Loucy (cell line): Measurements from ENCODE around the gene PID1.

Experiments
- H2AFZ ChIP-seq: fragments of 200-600 bp; sonication (generic); 2 replicates; pipeline ENCODE4 v1.6.0; 2016; ENCODE audit warnings: antibody characterized with exemption, mild to moderate bottlenecking, low read length, moderate library complexity
- H3F3A ChIP-seq: fragments of 200-600 bp; 2 replicates; pipeline ENCODE4 v1.6.0; 2016; ENCODE audit warnings: antibody characterized with exemption, low read depth, mild to moderate bottlenecking
- H3K27me3 ChIP-seq: fragments of 200-600 bp; sonication (generic); 2 replicates; pipeline ENCODE4 v1.6.1; 2014; ENCODE audit warnings: low read length, mild to moderate bottlenecking; ENCODE audit not compliant: insufficient read depth, poor library complexity, severe bottlenecking
- H3K36me3 ChIP-seq: fragments of 200-600 bp; sonication (generic); 2 replicates; pipeline ENCODE4 v1.6.1; 2016; ENCODE audit warnings: low read length; ENCODE audit not compliant: insufficient read depth
- H3K4me1 ChIP-seq: fragments of 200-600 bp; sonication (generic); 2 replicates; pipeline ENCODE4 v1.5.1; 2014; ENCODE audit warnings: low read length, mild to moderate bottlenecking; ENCODE audit not compliant: insufficient read depth, poor library complexity, severe bottlenecking
- H3K4me2 ChIP-seq: fragments of 200-600 bp; sonication (generic); 2 replicates; pipeline ENCODE4 v1.6.0; 2014; ENCODE audit warnings: antibody characterized with exemption, low read length, low read depth, mild to moderate bottlenecking; ENCODE audit not compliant: poor library complexity, severe bottlenecking
- H3K4me3 ChIP-seq: fragments of 200-600 bp; sonication (generic); 2 replicates; pipeline ENCODE4 v1.5.1; 2014; ENCODE audit warnings: low read length, mild to moderate bottlenecking, mixed read lengths; ENCODE audit not compliant: poor library complexity, severe bottlenecking
- H3K79me2 ChIP-seq: fragments of 200-600 bp; sonication (generic); 2 replicates; pipeline ENCODE4 v1.6.1; 2014; ENCODE audit warnings: low read length; ENCODE audit not compliant: insufficient read depth
- H3K9ac ChIP-seq: fragments of 200-600 bp; sonication (generic); 2 replicates; pipeline ENCODE4 v1.6.0; 2014; ENCODE audit warnings: mild to moderate bottlenecking, low read depth, low read length, moderate library complexity; ENCODE audit not compliant: poor library complexity, severe bottlenecking
- H3K9me2 ChIP-seq: fragments of 200-600 bp; sonication (generic); replicated peaks from 2 replicates; pipeline ENCODE4 v1.6.1; 2016; ENCODE audit warnings: low read depth, low read length, mixed read lengths
- H3K9me3 ChIP-seq: fragments of 200-600 bp; sonication (generic); 2 replicates; pipeline ENCODE4 v1.6.1; 2014; ENCODE audit warnings: mild to moderate bottlenecking, antibody characterized with exemption, low read length, low read depth; ENCODE audit not compliant: insufficient read depth
- H4K20me1 ChIP-seq: fragments of 200-600 bp; sonication (generic); 2 replicates; pipeline ENCODE4 v1.6.0; 2014; ENCODE audit warnings: antibody characterized with exemption, low read length, mild to moderate bottlenecking; ENCODE audit not compliant: insufficient read depth, poor library complexity, severe bottlenecking
- EZH2phosphoT487 ChIP-seq: fragments of 200-600 bp; IDR thresholded peaks from 2 replicates; pipeline ENCODE4 v1.6.1; 2018; ENCODE audit warnings: antibody characterized with exemption, mild to moderate bottlenecking, moderate library complexity, borderline replicate concordance
- TF ChIP-seq, protein P1 (sequence below): fragments of 200-600 bp; sonication (generic); conservative IDR thresholded peaks from 2 replicates; pipeline ENCODE4 v1.5.1; 2014; ENCODE audit warnings: mild to moderate bottlenecking, antibody characterized with exemption, low read length

The PID1 gene

GRCh38 chr2:229206548-229206947 is 64.5 kb downstream of the PID1 start:
- no peaks in the 10 kb centered on the region for H3K9me3 ChIP-seq
- no peaks in the 10 kb centered on the region for H3K9me2 ChIP-seq
- H3K4me3 ChIP-seq = no peak overlapping the region

DNA sequence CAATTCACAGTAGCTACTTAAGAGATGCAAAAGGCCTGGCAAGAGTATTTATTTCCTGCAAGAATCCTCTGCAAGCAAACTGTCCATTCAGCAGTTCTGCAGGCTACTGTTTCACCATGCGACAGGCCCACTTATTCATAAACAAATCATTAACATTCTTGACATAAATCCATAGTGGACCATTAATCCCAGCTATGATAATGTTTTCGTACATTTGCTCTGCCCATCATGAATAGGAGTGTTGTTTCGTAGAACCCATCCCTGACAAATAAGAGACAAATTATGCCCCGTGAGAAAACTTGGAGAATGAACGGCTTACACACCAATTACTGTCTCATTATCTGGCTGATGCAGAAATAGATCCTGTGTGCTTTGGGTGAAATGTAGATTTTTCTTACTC is 65.4 kb downstream of the PID1 start:
- Histone ChIP-seq H3K4me2 (no peak overlapping the region), H3F3A (no peaks in the 10 kb centered on the region), H3K9ac (no peak overlapping the region), H4K20me1 (no peaks in the 10 kb centered on the region), H3K27me3 (no peaks in the 10 kb centered on the region), H3K4me3 (no peak overlapping the region), H2AFZ (no peak overlapping the region), H3K36me3 (no peaks in the 10 kb centered on the region), H3K9me3 (no peaks in the 10 kb centered on the region), H3K4me1 (peaks cover 17% of the 10 kb centered on the region), H3K9me2 (no peaks in the 10 kb centered on the region), H3K79me2 (no peaks in the 10 kb centered on the region)
- no peak for TF ChIP-seq EZH2phosphoT487
- TF ChIP-seq, protein P1, sequence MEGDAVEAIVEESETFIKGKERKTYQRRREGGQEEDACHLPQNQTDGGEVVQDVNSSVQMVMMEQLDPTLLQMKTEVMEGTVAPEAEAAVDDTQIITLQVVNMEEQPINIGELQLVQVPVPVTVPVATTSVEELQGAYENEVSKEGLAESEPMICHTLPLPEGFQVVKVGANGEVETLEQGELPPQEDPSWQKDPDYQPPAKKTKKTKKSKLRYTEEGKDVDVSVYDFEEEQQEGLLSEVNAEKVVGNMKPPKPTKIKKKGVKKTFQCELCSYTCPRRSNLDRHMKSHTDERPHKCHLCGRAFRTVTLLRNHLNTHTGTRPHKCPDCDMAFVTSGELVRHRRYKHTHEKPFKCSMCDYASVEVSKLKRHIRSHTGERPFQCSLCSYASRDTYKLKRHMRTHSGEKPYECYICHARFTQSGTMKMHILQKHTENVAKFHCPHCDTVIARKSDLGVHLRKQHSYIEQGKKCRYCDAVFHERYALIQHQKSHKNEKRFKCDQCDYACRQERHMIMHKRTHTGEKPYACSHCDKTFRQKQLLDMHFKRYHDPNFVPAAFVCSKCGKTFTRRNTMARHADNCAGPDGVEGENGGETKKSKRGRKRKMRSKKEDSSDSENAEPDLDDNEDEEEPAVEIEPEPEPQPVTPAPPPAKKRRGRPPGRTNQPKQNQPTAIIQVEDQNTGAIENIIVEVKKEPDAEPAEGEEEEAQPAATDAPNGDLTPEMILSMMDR = no peak

More at GRCh38 chr2:229206548-229206947, 64.5 kb downstream of the PID1 start:
- Histone ChIP-seq H3F3A (no peaks in the 10 kb centered on the region), H3K27me3 (no peaks in the 10 kb centered on the region), H3K4me2 (no peak overlapping the region), H3K9ac (no peak overlapping the region), H2AFZ (no peak overlapping the region), H3K36me3 (no peaks in the 10 kb centered on the region), H4K20me1 (no peaks in the 10 kb centered on the region), H3K4me1 (peaks cover 17% of the 10 kb centered on the region), H3K79me2 (no peaks in the 10 kb centered on the region)
- TF ChIP-seq, protein P1 = no peak
- TF ChIP-seq EZH2phosphoT487 = no peak

DNA sequence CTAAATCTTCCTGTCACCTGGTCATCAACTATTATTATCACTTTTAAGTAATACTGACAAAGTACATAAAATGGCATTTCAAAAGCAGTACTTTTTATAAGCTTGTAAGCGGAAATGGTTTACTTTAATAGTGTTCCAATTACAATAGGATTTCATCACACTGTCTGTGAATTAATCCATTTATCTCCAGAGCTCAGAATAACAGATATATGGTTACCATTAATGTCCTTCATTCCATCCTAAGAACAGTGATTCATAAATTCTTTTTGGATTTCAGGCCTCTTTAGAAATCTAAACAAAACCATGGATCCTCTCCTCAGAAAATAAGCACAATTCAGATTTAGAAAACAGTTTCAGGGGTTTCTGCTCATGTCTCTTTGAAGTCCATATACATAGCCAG is 68.4 kb downstream of the PID1 start:
- H3F3A ChIP-seq = no peaks in the 10 kb centered on the region
- no peaks in the 10 kb centered on the region for H4K20me1 ChIP-seq
- no peaks in the 10 kb centered on the region for H3K79me2 ChIP-seq
- no peak overlapping the region for H3K9ac ChIP-seq
- H3K4me3 ChIP-seq = no peak overlapping the region
- no peak for TF ChIP-seq EZH2phosphoT487
- TF ChIP-seq, protein P1 = no peak
- H3K27me3 ChIP-seq = no peaks in the 10 kb centered on the region
- no peak overlapping the region for H2AFZ ChIP-seq
- H3K9me3 ChIP-seq = no peaks in the 10 kb centered on the region
- no peaks in the 10 kb centered on the region for H3K4me1 ChIP-seq
- H3K9me2 ChIP-seq = no peaks in the 10 kb centered on the region
- H3K4me2 ChIP-seq = no peak overlapping the region
- no peaks in the 10 kb centered on the region for H3K36me3 ChIP-seq
